C4-2B (cell line): ENCODE data around the gene CZIB.

Experiments
- CTCF ChIP-seq: fragments of 450-650 bp; conservative IDR thresholded peaks from 2 replicates; pipeline ENCODE4 v1.5.1; 2017; ENCODE audit warnings: mild to moderate bottlenecking
- ZFX ChIP-seq: fragments of 450-650 bp; IDR thresholded peaks from 2 replicates; pipeline ENCODE4 v1.6.1; 2017

- TF ChIP-seq CTCF (no peak), ZFX (no peak)
Observed at GRCh38 chr1:53207726-53208125, 12.7 kb downstream of the CZIB start.
